Liver (tissue), 9 donors: ENCODE results near the gene CD320. TPM values are rescaled to one million over a fixed set of nuclear protein-coding genes. Genes with fewer than 3 reads are reported as not detected.

Experiments used
- DNase-seq: peaks from one replicate; pipeline ENCODE4 v3.0.0-alpha.2; 2017; ENCODE audit warnings: low spot score
- H3K27ac ChIP-seq, 2 donors: one replicate each; pipeline ENCODE4 v1.7.0; 2013; ENCODE audit warnings: inconsistent platforms in 2 of 2, low read length in 2 of 2, control low read depth in 1 of 2, low read depth in 1 of 2, mild to moderate bottlenecking in 1 of 2
- H3K27me3 ChIP-seq, 4 donors: one replicate each; pipeline versions ENCODE4 v1.6.1 to v1.7.0; 2013; ENCODE audit warnings: low read length in 3 of 4, inconsistent platforms in 1 of 4, mild to moderate bottlenecking in 1 of 4, moderate library complexity in 1 of 4; ENCODE audit not compliant: control insufficient read depth in 4 of 4, insufficient read depth in 4 of 4
- H3K36me3 ChIP-seq, 4 donors: one replicate each; pipeline versions ENCODE4 v1.6.1 to v1.7.0; 2013; ENCODE audit warnings: low read length in 3 of 4, mild to moderate bottlenecking in 3 of 4, low read depth in 1 of 4, moderate library complexity in 1 of 4; ENCODE audit not compliant: control insufficient read depth in 4 of 4, insufficient read depth in 3 of 4
- H3K4me1 ChIP-seq, 4 donors: one replicate each; pipeline versions ENCODE4 v1.6.1 to v1.7.0; 2013; ENCODE audit warnings: low read length in 3 of 4, mild to moderate bottlenecking in 3 of 4, moderate library complexity in 1 of 4; ENCODE audit not compliant: control insufficient read depth in 4 of 4, insufficient read depth in 4 of 4
- H3K4me3 ChIP-seq, 3 donors: one replicate each; pipeline versions ENCODE4 v1.6.1 to v1.7.0; 2013; ENCODE audit warnings: low read length in 3 of 3, control low read depth in 1 of 3, low read depth in 1 of 3, mild to moderate bottlenecking in 1 of 3
- H3K9ac ChIP-seq, 2 donors: one replicate each; pipeline ENCODE4 v1.7.0; 2013; ENCODE audit warnings: low read length in 2 of 2, mild to moderate bottlenecking in 2 of 2, moderate library complexity in 2 of 2, control low read depth in 1 of 2, low read depth in 1 of 2
- H3K9me3 ChIP-seq, 4 donors: one replicate each; pipeline versions ENCODE4 v1.6.1 to v1.7.0; 2013; ENCODE audit warnings: low read length in 3 of 4; ENCODE audit not compliant: control insufficient read depth in 4 of 4
- EGR1 ChIP-seq, 2 donors: IDR thresholded peaks; 2 replicates each; pipeline ENCODE4 v1.6.1; 2016 to 2018; ENCODE audit warnings: antibody characterized with exemption in 2 of 2, low read depth in 2 of 2
- FOXA1 ChIP-seq: IDR thresholded peaks from 2 replicates; pipeline ENCODE4 v1.6.1; 2016; ENCODE audit warnings: antibody characterized with exemption
- FOXA2 ChIP-seq: IDR thresholded peaks from 2 replicates; pipeline ENCODE4 v1.6.1; 2016; ENCODE audit warnings: antibody characterized with exemption
- GABPA ChIP-seq, 2 donors: IDR thresholded peaks in 1 of 2; conservative IDR thresholded peaks in 1 of 2; 2 replicates each; pipeline ENCODE4 v1.6.1; 2016; ENCODE audit warnings: antibody characterized with exemption in 2 of 2, mild to moderate bottlenecking in 1 of 2, moderate library complexity in 1 of 2
- HNF4A ChIP-seq, 2 donors: conservative IDR thresholded peaks; 2 replicates each; pipeline ENCODE4 v1.6.1; 2016; ENCODE audit warnings: antibody characterized with exemption in 2 of 2, mild to moderate bottlenecking in 2 of 2
- NR2F2 ChIP-seq: IDR thresholded peaks from 2 replicates; pipeline ENCODE4 v1.6.1; 2016; ENCODE audit warnings: antibody characterized with exemption
- RAD21 ChIP-seq, 2 donors: IDR thresholded peaks; 2 replicates each; pipeline ENCODE4 v1.6.1; 2016; ENCODE audit warnings: antibody characterized with exemption in 2 of 2, mild to moderate bottlenecking in 2 of 2
- RXRA ChIP-seq, 2 donors: IDR thresholded peaks; 2 replicates each; pipeline ENCODE4 v1.6.1; 2017 to 2018; ENCODE audit warnings: antibody characterized with exemption in 2 of 2, mild to moderate bottlenecking in 1 of 2
- YY1 ChIP-seq: IDR thresholded peaks from 2 replicates; pipeline ENCODE4 v1.6.1; 2016; ENCODE audit warnings: antibody characterized with exemption, mild to moderate bottlenecking
- WGBS: extraction: QIAGEN DNeasy Blood & Tissue Kit; methylation state at CpG from one replicate; pipeline ENCODE4 v1.1.7; 2013; 5-methylcytosine and 5-hydroxymethylcytosine counted together
- polyA plus RNA-seq, 2 donors: library from polyadenylated mRNA; stranded (reverse) in 1 of 2; unstranded in 1 of 2; fragments of 200-250 nt in 1 of 2; fragments of >200 nt in 1 of 2; fragmentation: Nextera tagmentation in 1 of 2; extraction: Ambion mirVana in 1 of 2; gene quantifications; one replicate each; pipeline versions ENCODE4 v1.2.1 to v1.2.3, GENCODE V29; 2013 to 2015
- total RNA-seq, 2 donors: library from RNA; depleted of rRNA; stranded (reverse); fragments of >200 nt; gene quantifications; one replicate each; pipeline ENCODE4 v1.2.3, GENCODE V29; 2014
- TF ChIP-seq, protein P1 (sequence below): IDR thresholded peaks from 2 replicates; pipeline ENCODE4 v1.6.1; 2016; ENCODE audit warnings: antibody characterized with exemption, mild to moderate bottlenecking
- TF ChIP-seq, protein P2 (sequence below): fragments of 150-350 bp; IDR thresholded peaks from 2 replicates; pipeline ENCODE4 v1.5.1; 2017; ENCODE audit warnings: improper control_type of control experiment, low read depth, low read length; ENCODE audit not compliant: missing input control
- TF ChIP-seq, protein P3 (sequence below): IDR thresholded peaks from 2 replicates; pipeline ENCODE4 v1.6.1; 2016; ENCODE audit warnings: antibody characterized with exemption
- donor health status: healthy.
- donor health status: healthy.
- donor health status: healthy.
- donor health status: healthy.
- donor health status: healthy.

The CD320 gene
- total and polyA plus RNA-seq, 4 donors: 6.7 to 18.0 (median 12.6) TPM

DNA sequence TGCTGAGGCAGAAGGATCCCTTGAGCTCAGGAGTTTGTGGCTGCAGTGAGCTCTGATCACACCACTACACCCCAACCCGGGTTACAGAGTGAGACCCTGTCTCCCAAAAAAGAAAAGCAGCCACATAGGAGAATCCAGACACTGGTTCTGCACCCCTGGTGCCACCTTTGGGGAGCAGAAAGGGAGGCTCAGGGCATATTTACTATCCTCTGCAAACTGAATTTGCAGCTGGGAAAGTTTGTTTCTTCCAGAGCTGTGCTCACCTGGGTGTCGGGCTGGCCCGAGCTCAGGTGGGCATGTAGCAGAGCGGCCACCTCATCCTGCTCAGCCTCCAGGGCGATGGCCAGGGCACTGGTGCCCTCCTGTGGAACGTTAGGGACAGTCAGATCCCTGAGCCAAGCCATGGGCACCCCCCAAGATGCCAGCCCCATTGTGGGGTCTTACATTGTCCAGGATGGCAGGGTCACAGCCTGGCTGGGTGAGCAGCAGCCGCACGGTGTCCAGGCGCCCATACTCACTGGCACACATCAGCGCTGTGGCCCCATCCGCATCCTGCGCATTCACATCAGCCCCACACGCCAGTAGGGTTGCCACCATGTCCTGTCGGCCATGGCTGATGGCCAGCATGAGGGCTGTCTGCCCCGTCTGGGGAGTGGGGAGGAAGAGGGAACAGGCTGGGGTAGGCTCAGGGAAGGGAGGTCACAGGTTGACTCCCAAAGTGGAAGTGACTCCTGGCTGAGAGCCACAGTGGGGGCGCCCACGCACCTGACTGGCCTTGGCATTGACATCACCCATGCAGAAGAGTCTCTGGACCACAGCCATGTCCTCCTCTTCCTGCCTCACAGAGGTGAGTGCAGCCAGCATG is 16.3 kb upstream of the CD320 start:
- Histone ChIP-seq H3K27me3 (no peaks in the 10 kb centered on the region), H3K36me3 (peaks cover 0 to 8% (median 4%) of the 10 kb centered on the region in 4 donors), H3K4me3 (no peak overlapping the region), H3K27ac (peak overlapping the region in 1 of 2 donors; percentile 28), H3K9ac (no peak overlapping the region), H3K4me1 (peaks cover 13 to 34% (median 23%) of the 10 kb centered on the region in 4 donors), H3K9me3 (no peaks in the 10 kb centered on the region)
- TF ChIP-seq GABPA (IDR thresholded peaks at IDR 0.05 in 1 of 2, conservative IDR thresholded peaks at IDR 0.05 in 1 of 2): no peak
- no peak for TF ChIP-seq FOXA2
- peak in 1 of 2 donors; percentile 53 for TF ChIP-seq RXRA (IDR thresholded peaks at IDR 0.05)
- TF ChIP-seq NR2F2: peak; percentile 21
- peak; percentile 61 for TF ChIP-seq YY1
- TF ChIP-seq FOXA1: no peak
- TF ChIP-seq RAD21 (IDR thresholded peaks at IDR 0.05): peak in 1 of 2 donors; percentile 31
- TF ChIP-seq, protein P1, sequence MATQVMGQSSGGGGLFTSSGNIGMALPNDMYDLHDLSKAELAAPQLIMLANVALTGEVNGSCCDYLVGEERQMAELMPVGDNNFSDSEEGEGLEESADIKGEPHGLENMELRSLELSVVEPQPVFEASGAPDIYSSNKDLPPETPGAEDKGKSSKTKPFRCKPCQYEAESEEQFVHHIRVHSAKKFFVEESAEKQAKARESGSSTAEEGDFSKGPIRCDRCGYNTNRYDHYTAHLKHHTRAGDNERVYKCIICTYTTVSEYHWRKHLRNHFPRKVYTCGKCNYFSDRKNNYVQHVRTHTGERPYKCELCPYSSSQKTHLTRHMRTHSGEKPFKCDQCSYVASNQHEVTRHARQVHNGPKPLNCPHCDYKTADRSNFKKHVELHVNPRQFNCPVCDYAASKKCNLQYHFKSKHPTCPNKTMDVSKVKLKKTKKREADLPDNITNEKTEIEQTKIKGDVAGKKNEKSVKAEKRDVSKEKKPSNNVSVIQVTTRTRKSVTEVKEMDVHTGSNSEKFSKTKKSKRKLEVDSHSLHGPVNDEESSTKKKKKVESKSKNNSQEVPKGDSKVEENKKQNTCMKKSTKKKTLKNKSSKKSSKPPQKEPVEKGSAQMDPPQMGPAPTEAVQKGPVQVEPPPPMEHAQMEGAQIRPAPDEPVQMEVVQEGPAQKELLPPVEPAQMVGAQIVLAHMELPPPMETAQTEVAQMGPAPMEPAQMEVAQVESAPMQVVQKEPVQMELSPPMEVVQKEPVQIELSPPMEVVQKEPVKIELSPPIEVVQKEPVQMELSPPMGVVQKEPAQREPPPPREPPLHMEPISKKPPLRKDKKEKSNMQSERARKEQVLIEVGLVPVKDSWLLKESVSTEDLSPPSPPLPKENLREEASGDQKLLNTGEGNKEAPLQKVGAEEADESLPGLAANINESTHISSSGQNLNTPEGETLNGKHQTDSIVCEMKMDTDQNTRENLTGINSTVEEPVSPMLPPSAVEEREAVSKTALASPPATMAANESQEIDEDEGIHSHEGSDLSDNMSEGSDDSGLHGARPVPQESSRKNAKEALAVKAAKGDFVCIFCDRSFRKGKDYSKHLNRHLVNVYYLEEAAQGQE: no peak
- TF ChIP-seq EGR1 (IDR thresholded peaks at IDR 0.05; ENCODE audit: low read depth in 2 of 2): peak; percentile 21 to 83
- TF ChIP-seq, protein P2, sequence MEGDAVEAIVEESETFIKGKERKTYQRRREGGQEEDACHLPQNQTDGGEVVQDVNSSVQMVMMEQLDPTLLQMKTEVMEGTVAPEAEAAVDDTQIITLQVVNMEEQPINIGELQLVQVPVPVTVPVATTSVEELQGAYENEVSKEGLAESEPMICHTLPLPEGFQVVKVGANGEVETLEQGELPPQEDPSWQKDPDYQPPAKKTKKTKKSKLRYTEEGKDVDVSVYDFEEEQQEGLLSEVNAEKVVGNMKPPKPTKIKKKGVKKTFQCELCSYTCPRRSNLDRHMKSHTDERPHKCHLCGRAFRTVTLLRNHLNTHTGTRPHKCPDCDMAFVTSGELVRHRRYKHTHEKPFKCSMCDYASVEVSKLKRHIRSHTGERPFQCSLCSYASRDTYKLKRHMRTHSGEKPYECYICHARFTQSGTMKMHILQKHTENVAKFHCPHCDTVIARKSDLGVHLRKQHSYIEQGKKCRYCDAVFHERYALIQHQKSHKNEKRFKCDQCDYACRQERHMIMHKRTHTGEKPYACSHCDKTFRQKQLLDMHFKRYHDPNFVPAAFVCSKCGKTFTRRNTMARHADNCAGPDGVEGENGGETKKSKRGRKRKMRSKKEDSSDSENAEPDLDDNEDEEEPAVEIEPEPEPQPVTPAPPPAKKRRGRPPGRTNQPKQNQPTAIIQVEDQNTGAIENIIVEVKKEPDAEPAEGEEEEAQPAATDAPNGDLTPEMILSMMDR: peak; percentile 7
- 73% methylated on average over 17 of the region's 17 CpGs for WGBS
- no peak for DNase-seq

DNA sequence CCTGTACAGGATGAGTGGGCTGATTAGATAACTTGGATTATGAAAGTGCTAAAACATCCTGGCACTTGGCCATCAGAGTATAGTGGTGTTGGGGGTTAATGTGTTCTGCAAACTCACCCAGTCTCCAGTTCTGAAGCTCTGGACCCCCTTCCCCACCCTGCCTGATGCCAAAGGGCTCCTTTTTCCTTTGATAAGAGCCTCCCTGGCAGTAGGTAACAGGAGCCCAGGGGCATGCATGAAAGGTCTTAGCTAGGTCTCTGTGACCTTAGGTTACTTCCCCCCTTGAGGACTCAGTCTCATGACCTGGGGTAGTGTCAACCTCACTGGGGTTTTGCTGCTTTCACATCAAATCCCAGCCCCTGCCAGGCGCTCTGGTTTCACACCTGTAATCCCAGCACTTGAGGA is 15.6 kb upstream of the CD320 start:
- Histone ChIP-seq H3K4me1 (peaks cover 13 to 35% (median 24%) of the 10 kb centered on the region in 4 donors), H3K36me3 (peaks cover 0 to 8% (median 4%) of the 10 kb centered on the region in 4 donors), H3K27ac (no peak overlapping the region), H3K9ac (no peak overlapping the region), H3K4me3 (no peak overlapping the region), H3K9me3 (no peaks in the 10 kb centered on the region), H3K27me3 (no peaks in the 10 kb centered on the region)
- no peak for TF ChIP-seq HNF4A (conservative IDR thresholded peaks at IDR 0.05)
- TF ChIP-seq NR2F2: no peak
- TF ChIP-seq, protein P3, sequence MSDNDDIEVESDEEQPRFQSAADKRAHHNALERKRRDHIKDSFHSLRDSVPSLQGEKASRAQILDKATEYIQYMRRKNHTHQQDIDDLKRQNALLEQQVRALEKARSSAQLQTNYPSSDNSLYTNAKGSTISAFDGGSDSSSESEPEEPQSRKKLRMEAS: no peak
- no peak for TF ChIP-seq RXRA (IDR thresholded peaks at IDR 0.05)
- no peak for DNase-seq
- 95% methylated on average over 1 of the region's 1 CpG for WGBS
